ENCODE data around the gene ELAC1. TPM values are rescaled to one million over a fixed set of nuclear protein-coding genes. Genes with fewer than 3 reads are reported as not detected.

Gene ELAC1
- total RNA-seq, 4 donors from 2014 or later = 4.4 to 8.0 (median 6.8) TPM

- no peaks in the 10 kb centered on the region for H3K9me3 ChIP-seq
- no peaks in the 10 kb centered on the region for H3K36me3 ChIP-seq
- DNase-seq (ENCODE audit: low spot score in 2 of 2) = no peak
- no peak overlapping the region for H3K27ac ChIP-seq
- H3K27me3 ChIP-seq = no peaks in the 10 kb centered on the region
- no peaks in the 10 kb centered on the region for H3K4me1 ChIP-seq
- no peak overlapping the region for H3K4me3 ChIP-seq
- TF ChIP-seq POLR2AphosphoS5 (IDR thresholded peaks at IDR 0.05) (no peak), POLR2A (IDR thresholded peaks at IDR 0.05) (no peak)
- WGBS = 70% methylated on average over 3 of the region's 3 CpGs
Measured at GRCh38 chr18:51011709-51012108, 43.9 kb downstream of the ELAC1 start.

GRCh38 chr18:51012441-51012840 is 44.6 kb downstream of the ELAC1 start:
- Histone ChIP-seq H3K27ac (no peak overlapping the region), H3K4me3 (no peak overlapping the region), H3K36me3 (no peaks in the 10 kb centered on the region), H3K27me3 (no peaks in the 10 kb centered on the region), H3K4me1 (no peaks in the 10 kb centered on the region), H3K9me3 (no peaks in the 10 kb centered on the region)
- TF ChIP-seq POLR2A (IDR thresholded peaks at IDR 0.05) = no peak
- no peak for DNase-seq (ENCODE audit: low spot score in 2 of 2)
- WGBS = 96% methylated on average over 3 of the region's 3 CpGs

- Histone ChIP-seq H3K27me3 (no peaks in the 10 kb centered on the region), H3K27ac (no peak overlapping the region), H3K36me3 (no peaks in the 10 kb centered on the region), H3K9me3 (no peaks in the 10 kb centered on the region), H3K4me1 (no peaks in the 10 kb centered on the region), H3K4me3 (no peak overlapping the region)
- TF ChIP-seq POLR2A (IDR thresholded peaks at IDR 0.05) (no peak), CTCF (IDR thresholded peaks at IDR 0.05) (no peak), POLR2AphosphoS5 (IDR thresholded peaks at IDR 0.05) (no peak), EP300 (IDR thresholded peaks at IDR 0.05) (no peak)
- no peak for DNase-seq (ENCODE audit: low spot score in 2 of 2)
- WGBS = 90% methylated on average over 3 of the region's 3 CpGs
Measured at GRCh38 chr18:51013259-51013658, 45.4 kb downstream of the ELAC1 start.

- TF ChIP-seq POLR2AphosphoS5 (IDR thresholded peaks at IDR 0.05) = no peak
- no peak for TF ChIP-seq EP300 (IDR thresholded peaks at IDR 0.05)
- no peak for TF ChIP-seq CTCF (IDR thresholded peaks at IDR 0.05)
- TF ChIP-seq POLR2A (IDR thresholded peaks at IDR 0.05) = no peak
- no peak for DNase-seq (ENCODE audit: low spot score in 2 of 2)
- WGBS = 78% methylated on average over 8 of the region's 8 CpGs
- Histone ChIP-seq H3K27me3 (no peaks in the 10 kb centered on the region), H3K4me1 (no peaks in the 10 kb centered on the region), H3K27ac (no peak overlapping the region), H3K4me3 (no peak overlapping the region), H3K9me3 (no peaks in the 10 kb centered on the region), H3K36me3 (no peaks in the 10 kb centered on the region)
Measured at GRCh38 chr18:51017140-51017879, 49.5 kb downstream of the ELAC1 start.

- no peak overlapping the region for H3K27ac ChIP-seq
- no peak overlapping the region for H3K4me3 ChIP-seq
- no peak for DNase-seq (ENCODE audit: low spot score in 2 of 2)
- no peaks in the 10 kb centered on the region for H3K9me3 ChIP-seq
- H3K36me3 ChIP-seq = no peaks in the 10 kb centered on the region
- WGBS = 87% methylated on average over 5 of the region's 5 CpGs
- no peaks in the 10 kb centered on the region for H3K4me1 ChIP-seq
- TF ChIP-seq POLR2AphosphoS5 (IDR thresholded peaks at IDR 0.05) (no peak), CTCF (IDR thresholded peaks at IDR 0.05) (no peak)
- no peaks in the 10 kb centered on the region for H3K27me3 ChIP-seq
Measured at GRCh38 chr18:51020536-51020935, 52.7 kb downstream of the ELAC1 start.

GRCh38 chr18:51021226-51021965 is 53.6 kb downstream of the ELAC1 start:
- 93% methylated on average over 5 of the region's 5 CpGs for WGBS
- H3K4me3 ChIP-seq = no peak overlapping the region
- H3K27ac ChIP-seq = no peak overlapping the region
- TF ChIP-seq POLR2A (IDR thresholded peaks at IDR 0.05) = no peak
- no peak for TF ChIP-seq POLR2AphosphoS5 (IDR thresholded peaks at IDR 0.05)
- TF ChIP-seq CTCF (IDR thresholded peaks at IDR 0.05) = no peak
- TF ChIP-seq EP300 (IDR thresholded peaks at IDR 0.05) = no peak
- DNase-seq (ENCODE audit: low spot score in 2 of 2) = no peak
- no peaks in the 10 kb centered on the region for H3K27me3 ChIP-seq
- H3K36me3 ChIP-seq = no peaks in the 10 kb centered on the region
- no peaks in the 10 kb centered on the region for H3K9me3 ChIP-seq
- H3K4me1 ChIP-seq = no peaks in the 10 kb centered on the region

Measured in suprapubic skin (tissue), 4 donors.